ENCODE results near the gene PRPF40B.
A peak's percentile ranks its signal among the peaks of the same experiment; 100 is the strongest.

The PRPF40B gene

GRCh38 chr12:49662998-49663843, 39.9 kb downstream of the PRPF40B start:
- DNase-seq: peak; percentile 93

- no peak for DNase-seq
Observed at GRCh38 chr12:49664167-49664566, 40.8 kb downstream of the PRPF40B start.

GRCh38 chr12:49664591-49665239, 41.4 kb downstream of the PRPF40B start:
- no peak for DNase-seq

- DNase-seq: no peak
Observed at GRCh38 chr12:49665384-49665783, 42.0 kb downstream of the PRPF40B start.

GRCh38 chr12:49666176-49666575, 42.8 kb downstream of the PRPF40B start:
- no peak for DNase-seq

GRCh38 chr12:49667325-49668090, 44.1 kb downstream of the PRPF40B start:
- DNase-seq: no peak

GRCh38 chr12:49669796-49670195, 46.4 kb downstream of the PRPF40B start:
- no peak for DNase-seq

GRCh38 chr12:49671031-49671765, 47.8 kb downstream of the PRPF40B start:
- DNase-seq: peak; percentile 65

- DNase-seq: no peak
Observed at GRCh38 chr12:49672301-49673217, 49.2 kb downstream of the PRPF40B start.

GRCh38 chr12:49673446-49674317, 50.3 kb downstream of the PRPF40B start:
- DNase-seq: no peak

GRCh38 chr12:49674318-49674981, 51.1 kb downstream of the PRPF40B start:
- no peak for DNase-seq

GRCh38 chr12:49675137-49675536, 51.8 kb downstream of the PRPF40B start:
- DNase-seq: no peak

GRCh38 chr12:49678711-49679110, 55.4 kb downstream of the PRPF40B start:
- no peak for DNase-seq

- no peak for DNase-seq
Observed at GRCh38 chr12:49680075-49680474, 56.7 kb downstream of the PRPF40B start.

- no peak for DNase-seq
Observed at GRCh38 chr12:49683599-49684309, 60.4 kb downstream of the PRPF40B start.

- no peak for DNase-seq
Observed at GRCh38 chr12:49684310-49684854, 61.0 kb downstream of the PRPF40B start.

GRCh38 chr12:49687941-49688340, 64.6 kb downstream of the PRPF40B start:
- no peak for DNase-seq

- no peak for DNase-seq
Observed at GRCh38 chr12:49689237-49689636, 65.9 kb downstream of the PRPF40B start.

GRCh38 chr12:49689785-49690184, 66.4 kb downstream of the PRPF40B start:
- DNase-seq: no peak
